Heart left ventricle (tissue), 13 donors: ENCODE measurements around the gene ITGB1BP1.

ENCODE experiments used
- CTCF ChIP-seq, 12 donors: fragments of 200-600 bp; sonication (generic) in 4 of 12; IDR thresholded peaks; one replicate each; pipeline versions ENCODE4 v1.5.0 to v1.8.0; 2018 to 2022; ENCODE audit warnings: antibody characterized with exemption in 12 of 12, mild to moderate bottlenecking in 5 of 12
- POLR2A ChIP-seq, 2 donors: fragments of 450-650 bp; IDR thresholded peaks; one replicate each; pipeline ENCODE4 v1.6.1; 2017; ENCODE audit warnings: antibody characterized with exemption in 2 of 2, mild to moderate bottlenecking in 2 of 2, moderate library complexity in 2 of 2
- donor health status: ischemic (EF 13 %, LVEDD 7.1; RV severe dilation, severe dysfunction).
- donor health status: DM: no; HTN: yes; CAD: no.
- donor health status: DM: no; HTN: no; CAD: no.
- donor health status: ischemic (EF 25% LVEDD 6.9; RV normal size, moderate dysfunction).
- donor health status: ischemic (EF 25% LVEDD 5.7; RV mildly dilated, moderate dysfunction).
- donor health status: ischemic (EF 35%, LVEDD 5.7; RV mildly dilated, moderate dysfunction).
- donor health status: nonischemic (EF 11% LVEDD 7.7; RV severe dilation, severe dysfunction).
- donor health status: DM: yes; HTN: yes; CAD: no.
- donor health status: PGD.
- donor health status: ischemic (EF 29% LVEDD 5.4; RV normal size, mild dysfunction).
- donor health status: nonischemic (EF 23%, LVEDD 6.1; RV moderate dilation, normal function).

GRCh38 chr2:9401059-9401547, 22.2 kb downstream of the ITGB1BP1 start:
- no peak for TF ChIP-seq CTCF (IDR thresholded peaks at IDR 0.05)
- TF ChIP-seq POLR2A (IDR thresholded peaks at IDR 0.05): no peak
